D721Med (cell line): ENCODE data around the gene SLC20A1.
A peak's percentile ranks its signal among the peaks of the same experiment; 100 is the strongest.

ENCODE experiments used
- DNase-seq: peaks from one replicate; pipeline ENCODE4 v3.0.0; 2011; ENCODE audit warnings: low spot score; ENCODE audit not compliant: insufficient read length
- FAIRE-seq: peaks from 2 replicates; lab custom pipeline; 2011; peaks lifted over from hg19 to GRCh38; lab: Jason Lieb, UNC
- CTCF ChIP-seq: IDR thresholded peaks from 2 replicates; pipeline ENCODE4 v1.5.1; 2012; ENCODE audit warnings: mild to moderate bottlenecking, control low read depth; ENCODE audit not compliant: insufficient read depth; ENCODE audit errors: missing control alignments

Gene SLC20A1

DNA sequence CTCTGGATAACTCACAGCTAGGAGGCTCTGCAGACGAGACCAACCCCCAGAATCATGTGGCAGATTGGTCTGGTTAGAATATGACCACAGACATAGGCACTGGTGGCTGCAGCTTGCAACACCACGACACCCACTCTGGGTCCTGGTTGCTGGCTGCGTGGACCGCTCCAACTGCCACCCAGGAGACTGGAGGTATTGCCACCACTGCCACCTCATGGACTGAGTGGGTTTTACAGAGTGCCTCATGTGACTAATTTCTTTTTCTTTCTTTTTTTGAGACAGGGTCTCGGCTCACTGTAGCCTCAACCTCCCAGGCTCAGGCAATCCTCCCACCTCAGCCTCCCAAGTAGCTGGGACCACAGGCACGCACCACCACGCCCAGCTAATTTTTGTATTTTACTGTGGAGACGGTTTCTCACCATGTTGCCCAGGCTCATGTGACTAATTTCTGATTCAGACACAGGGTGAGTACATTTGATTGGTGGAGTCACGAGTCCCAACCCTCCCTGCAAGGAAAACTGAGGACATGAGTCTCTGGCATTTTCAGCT is 45.2 kb downstream of the SLC20A1 start:
- peak; percentile 62 for TF ChIP-seq CTCF
- DNase-seq (peak; percentile 38), FAIRE-seq (no peak)

- FAIRE-seq (no peak), DNase-seq (no peak)
- TF ChIP-seq CTCF = no peak
Observed at GRCh38 chr2:112691881-112692281, 46.1 kb downstream of the SLC20A1 start.

GRCh38 chr2:112692495-112692911 is 46.8 kb downstream of the SLC20A1 start:
- DNase-seq = no peak
- no peak for FAIRE-seq
- TF ChIP-seq CTCF = no peak

GRCh38 chr2:112692918-112693317 is 47.2 kb downstream of the SLC20A1 start:
- DNase-seq = no peak
- no peak for FAIRE-seq
- no peak for TF ChIP-seq CTCF

DNA sequence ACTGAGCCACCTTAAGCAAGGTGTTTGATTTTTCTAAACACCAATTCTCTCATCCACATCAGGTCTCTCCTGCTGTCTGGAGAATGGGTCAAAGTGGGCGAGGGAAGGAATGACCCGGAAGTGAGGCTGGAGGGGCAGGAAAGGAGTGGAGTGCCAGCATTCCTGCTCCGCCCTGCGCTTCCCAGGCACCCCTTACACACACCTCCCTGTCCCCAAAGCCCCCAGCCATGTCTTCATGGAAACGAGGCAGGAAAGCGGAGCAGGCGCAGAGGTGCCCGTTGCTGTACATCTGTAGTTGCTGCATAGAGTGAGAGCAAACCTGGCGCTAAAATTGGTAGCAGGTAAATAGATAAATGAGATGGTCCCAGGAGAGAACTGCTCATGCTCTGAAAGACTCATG is 47.9 kb downstream of the SLC20A1 start:
- TF ChIP-seq CTCF = no peak
- FAIRE-seq = no peak
- DNase-seq = no peak

GRCh38 chr2:112694182-112694581 is 48.4 kb downstream of the SLC20A1 start:
- TF ChIP-seq CTCF = no peak
- DNase-seq = no peak
- no peak for FAIRE-seq

GRCh38 chr2:112698834-112699515 is 53.2 kb downstream of the SLC20A1 start:
- DNase-seq (no peak), FAIRE-seq (no peak)
- TF ChIP-seq CTCF = no peak
